CD4-positive, alpha-beta memory T cell (primary cell): ENCODE measurements around the gene SIGLEC7. TPM values are rescaled to one million over a fixed set of nuclear protein-coding genes. Genes with fewer than 3 reads are reported as not detected.

Experiments
- CTCF ChIA-PET: fragments of 350-600 bp; sonication (Branson Sonifier 250); formaldehyde crosslinking; loops from one replicate; lab custom pipeline; 2021; ENCODE audit warnings: inconsistent platforms; ENCODE audit not compliant: partially characterized antibody; lab: Charles Lee
- POLR2A ChIA-PET: fragments of 350-600 bp; sonication (Branson Sonifier 250); formaldehyde crosslinking; loops from one replicate; lab custom pipeline; 2021; ENCODE audit not compliant: partially characterized antibody; lab: Charles Lee
- DNase-seq, 5 donors: peaks; one replicate each; pipeline versions ENCODE4 v3.0.0 to v3.0.0-alpha.2; 2020 to 2022; ENCODE audit warnings: mixed read lengths in 1 of 5
- H3K27ac ChIP-seq: one replicate; pipeline ENCODE4 v1.7.0; 2013; ENCODE audit warnings: low read depth, low read length
- H3K27me3 ChIP-seq: 2 replicates; pipeline ENCODE4 v1.7.0; 2013; ENCODE audit warnings: mild to moderate bottlenecking, low read length, moderate library complexity; ENCODE audit not compliant: insufficient read depth
- H3K36me3 ChIP-seq: 2 replicates; pipeline ENCODE4 v1.7.0; 2013; ENCODE audit warnings: mild to moderate bottlenecking, low read length, moderate library complexity; ENCODE audit not compliant: insufficient read depth
- H3K4me1 ChIP-seq: 2 replicates; pipeline ENCODE4 v1.7.0; 2013; ENCODE audit warnings: mild to moderate bottlenecking, low read length, moderate library complexity; ENCODE audit not compliant: insufficient read depth
- H3K4me3 ChIP-seq, 2 donors: one replicate each; pipeline ENCODE4 v1.7.0; 2013; ENCODE audit warnings: low read length in 2 of 2, mild to moderate bottlenecking in 1 of 2
- H3K9me3 ChIP-seq, 2 donors: one replicate each; pipeline ENCODE4 v1.7.0; 2013; ENCODE audit warnings: low read length in 2 of 2, control low read depth in 1 of 2; ENCODE audit not compliant: control insufficient read depth in 1 of 2
- H3K27ac Mint-ChIP-seq, 7 donors: one replicate each; pipeline ENCODE4 v1.8.0; 2020 to 2021; ENCODE audit warnings: mixed read lengths in 7 of 7, mild to moderate bottlenecking in 6 of 7, inconsistent platforms in 3 of 7, moderate library complexity in 3 of 7
- H3K27me3 Mint-ChIP-seq, 2 donors: one replicate each; pipeline ENCODE4 v1.8.0; 2020 to 2021; ENCODE audit warnings: mixed read lengths in 2 of 2
- H3K36me3 Mint-ChIP-seq, 2 donors: one replicate each; pipeline ENCODE4 v1.8.0; 2020 to 2021; ENCODE audit warnings: mixed read lengths in 2 of 2, inconsistent platforms in 1 of 2, mild to moderate bottlenecking in 1 of 2
- H3K4me1 Mint-ChIP-seq, 4 donors: one replicate each; pipeline ENCODE4 v1.8.0; 2020 to 2021; ENCODE audit warnings: mixed read lengths in 4 of 4, mild to moderate bottlenecking in 1 of 4
- H3K4me3 Mint-ChIP-seq, 8 donors: one replicate each; pipeline ENCODE4 v1.8.0; 2020 to 2021; ENCODE audit warnings: mixed read lengths in 8 of 8, mild to moderate bottlenecking in 7 of 8, moderate library complexity in 6 of 8, inconsistent platforms in 3 of 8
- H3K9me3 Mint-ChIP-seq, 8 donors: one replicate each; pipeline ENCODE4 v1.8.0; 2020 to 2021; ENCODE audit warnings: mixed read lengths in 8 of 8, mild to moderate bottlenecking in 5 of 8, inconsistent platforms in 3 of 8, moderate library complexity in 1 of 8
- intact Hi-C: fragments of 100-400 bp; cut with micrococcal nuclease; formaldehyde crosslinking; loops from one replicate; pipeline ENCODE4 v1.15.1; 2023
- polyA plus RNA-seq, 2 donors: library from polyadenylated mRNA; unstranded; fragments of 300-500 nt; fragmentation: Illumina TruSeq; gene quantifications; one replicate each; pipeline ENCODE4 v1.2.3, GENCODE V29; 2021
- total RNA-seq, 2 experiments: library from RNA; stranded (reverse); gene quantifications; one replicate each; pipeline ENCODE4 v1.2.3, GENCODE V29; 2021

Gene SIGLEC7
- total and polyA plus RNA-seq, 4 experiments from 2014 or later = 0.25 to 0.57 (median 0.52) TPM; not detected in 1

GRCh38 chr19:51097796-51098195 lies 44.3 kb upstream of the SIGLEC7 start:
- H3K27me3 ChIP-seq = no peaks in the 10 kb centered on the region
- Mint-ChIP-seq H3K9me3 (no peaks in the 10 kb centered on the region), H3K36me3 (peaks cover 19 to 36% of the 10 kb centered on the region in 2 donors), H3K27ac (no peak overlapping the region), H3K4me3 (peak overlapping the region in 1 of 8 donors; percentile 36), H3K27me3 (no peaks in the 10 kb centered on the region), H3K4me1 (peaks cover 22 to 35% (median 29%) of the 10 kb centered on the region in 4 donors)
- DNase-seq = no peak
- CTCF ChIA-PET = interaction anchor here (1.1 kb wide), 1 partner anchor 24 kb away, joined by 3 read pairs; no protein-coding TSS in a partner anchor
- peaks cover 10% of the 10 kb centered on the region for H3K4me1 ChIP-seq
- intact Hi-C loops = loop anchor here (2.0 to 10.0 kb wide), 3 partner anchors 35 to 173 kb away; no protein-coding TSS in a partner anchor
- peaks cover 26% of the 10 kb centered on the region for H3K36me3 ChIP-seq
- H3K27ac ChIP-seq = no peak overlapping the region
- POLR2A ChIA-PET = no interaction called here
- H3K9me3 ChIP-seq = no peaks in the 10 kb centered on the region
- no peak overlapping the region for H3K4me3 ChIP-seq

DNA sequence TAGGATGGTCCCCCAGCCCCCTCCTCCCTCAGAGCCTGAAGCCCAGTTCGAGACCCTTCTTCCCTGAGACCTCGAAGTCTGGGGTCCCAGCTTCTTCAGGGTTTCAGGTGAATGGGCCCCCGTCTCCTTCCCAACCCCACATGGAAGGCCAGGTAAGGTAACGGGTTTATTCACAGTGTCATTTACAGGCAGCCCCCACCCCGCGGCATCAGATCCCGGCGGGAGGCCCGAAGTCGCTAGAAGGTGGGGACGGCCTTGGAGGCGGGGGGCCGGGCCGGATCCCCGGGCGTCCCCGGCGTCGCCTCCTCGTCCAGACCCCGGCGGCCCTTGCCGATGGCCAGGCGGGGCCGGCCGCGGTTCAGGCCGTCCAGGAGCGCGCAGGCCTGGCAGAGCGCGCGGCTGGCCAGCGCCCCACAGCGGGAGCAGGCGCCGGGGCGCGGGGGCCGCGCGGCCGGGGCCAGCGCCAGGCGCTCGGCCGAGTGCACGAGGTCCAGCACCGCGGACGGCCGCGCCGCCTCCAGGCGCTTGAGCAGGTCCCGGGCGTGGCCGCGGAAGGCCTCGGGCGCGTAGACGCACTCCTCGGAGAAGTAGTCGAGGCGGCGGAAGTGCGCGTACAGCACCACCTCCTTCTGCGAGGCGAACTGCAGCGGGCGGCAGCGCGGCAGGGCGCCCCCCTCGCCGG lies 43.6 kb upstream of the SIGLEC7 start:
- peak in 3 of 5 donors; percentile 18 to 48 (median 22) for DNase-seq
- intact Hi-C loops = loop anchor here (5.0 to 10.0 kb wide), 2 partner anchors 34 to 174 kb away; no protein-coding TSS in a partner anchor
- H3K4me1 Mint-ChIP-seq = peaks cover 22 to 35% (median 31%) of the 10 kb centered on the region in 4 donors
- H3K27ac Mint-ChIP-seq = no peak overlapping the region
- no peak overlapping the region for H3K4me3 ChIP-seq
- H3K9me3 Mint-ChIP-seq = no peaks in the 10 kb centered on the region
- H3K27ac ChIP-seq = no peak overlapping the region
- no peaks in the 10 kb centered on the region for H3K9me3 ChIP-seq
- no peaks in the 10 kb centered on the region for H3K27me3 Mint-ChIP-seq
- peaks cover 33% of the 10 kb centered on the region for H3K36me3 ChIP-seq
- POLR2A ChIA-PET = no interaction called here
- CTCF ChIA-PET = no interaction called here
- no peaks in the 10 kb centered on the region for H3K27me3 ChIP-seq
- H3K4me1 ChIP-seq = peaks cover 10% of the 10 kb centered on the region
- peaks cover 26 to 42% of the 10 kb centered on the region in 2 donors for H3K36me3 Mint-ChIP-seq
- peak overlapping the region in 1 of 8 donors; percentile 48 for H3K4me3 Mint-ChIP-seq

GRCh38 chr19:51099047-51099382 lies 43.1 kb upstream of the SIGLEC7 start:
- no peak overlapping the region for H3K4me3 Mint-ChIP-seq
- H3K4me1 Mint-ChIP-seq = peaks cover 22 to 35% (median 31%) of the 10 kb centered on the region in 4 donors
- H3K9me3 ChIP-seq = no peaks in the 10 kb centered on the region
- intact Hi-C loops = loop anchor here (5.0 to 10.0 kb wide), 2 partner anchors 33 to 174 kb away; no protein-coding TSS in a partner anchor
- no peaks in the 10 kb centered on the region for H3K9me3 Mint-ChIP-seq
- no peak overlapping the region for H3K27ac ChIP-seq
- H3K4me3 ChIP-seq = no peak overlapping the region
- POLR2A ChIA-PET = no interaction called here
- DNase-seq = no peak
- H3K27me3 Mint-ChIP-seq = no peaks in the 10 kb centered on the region
- peak overlapping the region in 2 of 7 donors; percentile 24 to 86 for H3K27ac Mint-ChIP-seq
- no peaks in the 10 kb centered on the region for H3K27me3 ChIP-seq
- H3K36me3 Mint-ChIP-seq = peaks cover 31 to 42% of the 10 kb centered on the region in 2 donors
- peaks cover 37% of the 10 kb centered on the region for H3K36me3 ChIP-seq
- CTCF ChIA-PET = no interaction called here
- peaks cover 10% of the 10 kb centered on the region for H3K4me1 ChIP-seq

GRCh38 chr19:51100601-51101000 lies 41.5 kb upstream of the SIGLEC7 start:
- peaks cover 39% of the 10 kb centered on the region for H3K36me3 ChIP-seq
- no peak for DNase-seq
- H3K4me1 ChIP-seq = peaks cover 10% of the 10 kb centered on the region
- POLR2A ChIA-PET = no interaction called here
- no peaks in the 10 kb centered on the region for H3K9me3 ChIP-seq
- H3K4me1 Mint-ChIP-seq = peaks cover 25 to 46% (median 38%) of the 10 kb centered on the region in 4 donors
- H3K4me3 Mint-ChIP-seq = no peak overlapping the region
- intact Hi-C loops = no loop called here
- CTCF ChIA-PET = interaction anchor here (1.1 to 1.5 kb wide), 2 partner anchors 24 to 35 kb away, joined by 3 read pairs; partner anchors contain the start of gene SIGLEC9
- H3K9me3 Mint-ChIP-seq = peaks cover 0 to 2% (median 0%) of the 10 kb centered on the region in 8 donors
- no peak overlapping the region for H3K27ac ChIP-seq
- no peak overlapping the region for H3K4me3 ChIP-seq
- H3K36me3 Mint-ChIP-seq = peaks cover 36 to 49% of the 10 kb centered on the region in 2 donors
- H3K27ac Mint-ChIP-seq = peak overlapping the region in 2 of 7 donors; percentile 22 to 42
- no peaks in the 10 kb centered on the region for H3K27me3 Mint-ChIP-seq
- no peaks in the 10 kb centered on the region for H3K27me3 ChIP-seq

DNA sequence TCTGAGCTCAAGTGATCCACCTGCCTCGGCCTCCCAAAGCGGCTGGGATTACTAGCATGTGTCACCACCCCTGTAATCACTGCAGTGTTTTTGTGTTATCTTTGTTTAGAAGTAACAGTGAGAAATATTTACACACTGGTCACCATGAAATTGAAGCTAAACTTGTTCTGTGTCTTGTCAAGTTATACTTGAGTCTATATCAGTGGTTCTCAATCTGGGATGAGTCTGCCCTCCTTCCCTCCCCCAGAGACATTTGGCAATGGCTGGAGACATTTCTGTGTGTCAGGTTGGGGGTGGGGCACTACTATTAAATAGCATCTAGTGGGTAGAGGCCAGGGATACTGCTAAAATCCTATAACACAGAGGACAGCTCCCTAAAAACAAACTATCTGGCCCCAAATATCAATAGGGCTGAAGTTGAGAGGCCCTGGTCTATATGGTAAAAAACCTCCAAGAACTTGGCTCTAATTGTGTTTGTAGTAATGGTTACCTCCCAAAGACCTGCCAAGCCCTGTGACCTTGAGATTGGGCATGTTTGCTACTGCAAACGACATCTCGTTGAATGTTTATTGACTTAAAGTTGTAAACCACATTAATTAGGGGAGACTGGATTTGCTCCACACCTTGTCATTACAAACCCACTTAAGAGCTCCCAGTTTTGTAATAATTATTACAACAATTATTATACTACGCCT lies 40.8 kb upstream of the SIGLEC7 start:
- CTCF ChIA-PET = interaction anchor here (1.0 to 1.5 kb wide), 3 partner anchors 9 to 34 kb away, joined by 3 read pairs; partner anchors contain the start of gene SIGLEC9
- H3K27me3 Mint-ChIP-seq = no peaks in the 10 kb centered on the region
- POLR2A ChIA-PET = no interaction called here
- intact Hi-C loops = no loop called here
- H3K27ac ChIP-seq = no peak overlapping the region
- peaks cover 0 to 2% (median 0%) of the 10 kb centered on the region in 8 donors for H3K9me3 Mint-ChIP-seq
- peaks cover 10% of the 10 kb centered on the region for H3K4me1 ChIP-seq
- H3K4me3 ChIP-seq = no peak overlapping the region
- H3K36me3 ChIP-seq = peaks cover 44% of the 10 kb centered on the region
- peaks cover 30 to 53% (median 43%) of the 10 kb centered on the region in 4 donors for H3K4me1 Mint-ChIP-seq
- no peak overlapping the region for H3K4me3 Mint-ChIP-seq
- peaks cover 42 to 53% of the 10 kb centered on the region in 2 donors for H3K36me3 Mint-ChIP-seq
- peak overlapping the region in 1 of 7 donors; percentile 37 for H3K27ac Mint-ChIP-seq
- no peaks in the 10 kb centered on the region for H3K27me3 ChIP-seq
- no peak for DNase-seq
- H3K9me3 ChIP-seq = no peaks in the 10 kb centered on the region

GRCh38 chr19:51102991-51103390 lies 39.1 kb upstream of the SIGLEC7 start:
- peaks cover 15% of the 10 kb centered on the region for H3K4me1 ChIP-seq
- no peaks in the 10 kb centered on the region for H3K9me3 ChIP-seq
- peaks cover 44% of the 10 kb centered on the region for H3K36me3 ChIP-seq
- H3K27ac Mint-ChIP-seq = peak overlapping the region in 1 of 7 donors; percentile 10
- no peak overlapping the region for H3K4me3 Mint-ChIP-seq
- CTCF ChIA-PET = interaction anchor here (0.7 to 1.7 kb wide), 2 partner anchors 9 to 815 kb away, joined by 3 to 4 read pairs; no protein-coding TSS in a partner anchor
- POLR2A ChIA-PET = no interaction called here
- intact Hi-C loops = no loop called here
- H3K4me3 ChIP-seq = no peak overlapping the region
- no peaks in the 10 kb centered on the region for H3K27me3 Mint-ChIP-seq
- H3K36me3 Mint-ChIP-seq = peaks cover 38 to 54% of the 10 kb centered on the region in 2 donors
- peaks cover 30 to 52% (median 42%) of the 10 kb centered on the region in 4 donors for H3K4me1 Mint-ChIP-seq
- no peak overlapping the region for H3K27ac ChIP-seq
- no peak for DNase-seq
- peaks cover 0 to 2% (median 0%) of the 10 kb centered on the region in 8 donors for H3K9me3 Mint-ChIP-seq
- no peaks in the 10 kb centered on the region for H3K27me3 ChIP-seq

DNA sequence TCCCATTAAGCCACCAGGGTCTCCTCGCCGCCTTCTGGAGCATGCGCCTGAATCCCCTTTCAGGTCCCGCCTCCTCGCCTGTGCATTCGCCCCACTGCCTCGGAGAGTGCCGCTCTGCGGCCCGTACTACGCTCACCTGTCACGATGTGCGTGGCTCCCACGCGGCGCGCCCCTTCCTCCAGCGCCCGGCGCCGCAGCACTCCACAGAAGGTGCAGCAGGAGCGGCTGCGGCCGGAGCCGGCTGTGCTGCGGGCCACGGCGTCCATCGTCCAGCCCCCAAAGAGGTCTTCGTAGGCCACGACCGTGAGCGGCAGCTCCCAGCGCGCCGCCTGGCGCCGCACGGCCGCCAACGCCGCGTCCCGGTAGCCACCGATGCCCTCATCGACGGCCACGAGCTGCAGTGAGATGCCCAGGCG lies 38.2 kb upstream of the SIGLEC7 start:
- H3K27me3 Mint-ChIP-seq = no peaks in the 10 kb centered on the region
- Histone ChIP-seq H3K4me1 (peaks cover 18% of the 10 kb centered on the region), H3K27me3 (no peaks in the 10 kb centered on the region), H3K27ac (no peak overlapping the region), H3K9me3 (no peaks in the 10 kb centered on the region), H3K4me3 (no peak overlapping the region), H3K36me3 (peaks cover 44% of the 10 kb centered on the region)
- H3K36me3 Mint-ChIP-seq = peaks cover 38 to 61% of the 10 kb centered on the region in 2 donors
- H3K4me1 Mint-ChIP-seq = peaks cover 33 to 62% (median 50%) of the 10 kb centered on the region in 4 donors
- H3K27ac Mint-ChIP-seq = no peak overlapping the region
- ChIA-PET POLR2A (no interaction called here), CTCF (interaction anchor here (1.7 kb wide), 1 partner anchor 10 kb away, joined by 4 read pairs; no protein-coding TSS in a partner anchor)
- peaks cover 0 to 2% (median 0%) of the 10 kb centered on the region in 8 donors for H3K9me3 Mint-ChIP-seq
- H3K4me3 Mint-ChIP-seq = peak overlapping the region in 1 of 8 donors; percentile 20
- intact Hi-C loops = no loop called here
- DNase-seq = no peak
